ENCODE data around the gene DPH3.

GRCh38 chr3:16211176-16211904 is 53.4 kb downstream of the DPH3 start:
- TF ChIP-seq POLR2A (IDR thresholded peaks at IDR 0.05), result no peak
- no peak for TF ChIP-seq CTCF (IDR thresholded peaks at IDR 0.05)
